HepG2 (cell line): ENCODE measurements around the gene EEF1E1. TPM values are rescaled to one million over a fixed set of nuclear protein-coding genes. Genes with fewer than 3 reads are reported as not detected.

Experiments used
- ATAC-seq: fragments of 200-7000 bp; cut with Tn5 transposase; 3 replicates; pipeline ENCODE4 v1.9.1; 2020; ENCODE audit warnings: mild to moderate bottlenecking, moderate library complexity
- BruUV-seq: library from RNA; stranded (reverse); fragments of 400-500 nt; replicated peaks from 2 replicates; lab custom pipeline; 2021; lab: Mats Ljungman, UMichigan
- CTCF ChIA-PET: fragments of 300-600 bp; formaldehyde crosslinking; extraction: SDS; loops from one replicate; lab custom pipeline; 2021; ENCODE audit warnings: low total read pairs, inconsistent platforms, low intra/inter-chr PET ratio; lab: Yijun Ruan, JAX
- POLR2A ChIA-PET: fragments of 350-600 bp; sonication (Branson Sonifier 250); formaldehyde crosslinking; loops from one replicate; lab custom pipeline; 2020; ENCODE audit warnings: antibody characterized with exemption, inconsistent platforms; lab: Yijun Ruan, JAX
- DNase-seq: peaks from one replicate; pipeline ENCODE4 v3.0.0-alpha.2; 2015; ENCODE audit warnings: low spot score
- FAIRE-seq: peaks from 3 replicates; lab custom pipeline; 2011; peaks lifted over from hg19 to GRCh38; lab: Jason Lieb, UNC
- H2AFZ ChIP-seq: one replicate; pipeline ENCODE4 v1.6.1; 2011; ENCODE audit warnings: low read length, inconsistent platforms
- H3K27ac ChIP-seq: fragments of 300-600 bp; 3 replicates; pipeline ENCODE4 v1.8.0; 2011; ENCODE audit warnings: mixed run types, mild to moderate bottlenecking, mixed read lengths, low read length, inconsistent platforms; ENCODE audit not compliant: insufficient read depth; ENCODE audit errors: extremely low read length
- H3K27me3 ChIP-seq, 2 experiments: fragments of 200-600 bp in 1 of 2; 2 replicates in 1 of 2; 3 replicates in 1 of 2; pipeline versions ENCODE4 v1.6.0 to v1.8.0; 2011; ENCODE audit warnings: low read length in 2 of 2, mild to moderate bottlenecking in 2 of 2, moderate library complexity in 2 of 2, inconsistent platforms in 1 of 2; ENCODE audit not compliant: insufficient read depth in 2 of 2, control insufficient read depth in 1 of 2
- H3K36me3 ChIP-seq, 2 experiments: fragments of 200-600 bp in 1 of 2; replicated peaks in 1 of 2; 2 replicates in 1 of 2; 3 replicates in 1 of 2; pipeline versions ENCODE4 v1.5.1 to v1.8.0; 2011; ENCODE audit warnings: low read length in 2 of 2, inconsistent platforms in 1 of 2; ENCODE audit not compliant: insufficient read depth in 2 of 2, control insufficient read depth in 1 of 2
- H3K4me1 ChIP-seq: 2 replicates; pipeline ENCODE4 v1.5.1; 2012; ENCODE audit warnings: low read length, inconsistent platforms; ENCODE audit not compliant: insufficient read depth
- H3K4me2 ChIP-seq: 2 replicates; pipeline ENCODE4 v1.6.0; 2011; ENCODE audit warnings: low read depth, low read length, inconsistent platforms
- H3K4me3 ChIP-seq, 3 experiments: fragments of 200-600 bp in 1 of 3; sonication (generic), shearing (Covaris generic) in 1 of 3; replicated peaks in 1 of 3; 2 replicates each; pipeline ENCODE4 v1.5.1; 2011 to 2016; ENCODE audit warnings: low read length in 3 of 3, inconsistent platforms in 2 of 3, low read depth in 2 of 3, mild to moderate bottlenecking in 2 of 3, control low read depth in 1 of 3, mixed read lengths in 1 of 3; ENCODE audit not compliant: insufficient read depth in 1 of 3
- H3K79me2 ChIP-seq: one replicate; pipeline ENCODE4 v1.6.1; 2011; ENCODE audit warnings: low read length, inconsistent platforms; ENCODE audit not compliant: insufficient read depth
- H3K9ac ChIP-seq: 2 replicates; pipeline ENCODE4 v1.6.0; 2011; ENCODE audit warnings: mild to moderate bottlenecking, low read depth, low read length, inconsistent platforms; ENCODE audit not compliant: insufficient read depth
- H3K9me3 ChIP-seq: 2 replicates; pipeline ENCODE4 v1.5.1; 2012; ENCODE audit warnings: mild to moderate bottlenecking, low read length
- H4K20me1 ChIP-seq: 2 replicates; pipeline ENCODE4 v1.6.0; 2011; ENCODE audit warnings: inconsistent platforms, mild to moderate bottlenecking, low read length, moderate library complexity; ENCODE audit not compliant: insufficient read depth
- FOXK1 ChIP-seq: sonication (generic); formaldehyde crosslinking; IDR thresholded peaks from 2 replicates; pipeline ENCODE4 v1.4.0; 2020; ENCODE audit warnings: low read depth, missing genetic modification reagents, borderline replicate concordance
- MEF2D ChIP-seq: sonication (generic); formaldehyde crosslinking; IDR thresholded peaks from 2 replicates; pipeline ENCODE4 v1.5.1; 2020; ENCODE audit warnings: mild to moderate bottlenecking, missing genetic modification reagents
- MTF2 ChIP-seq: sonication (generic); formaldehyde crosslinking; IDR thresholded peaks from 2 replicates; pipeline ENCODE4 v1.5.0; 2020; ENCODE audit warnings: missing genetic modification reagents, borderline replicate concordance
- PTBP1 ChIP-seq: fragments of 200-400 bp; formaldehyde crosslinking; IDR thresholded peaks from 2 replicates; pipeline ENCODE4 v1.6.1; 2018; ENCODE audit warnings: low read length, low read depth; ENCODE audit not compliant: poor library complexity, severe bottlenecking
- ZBTB7B ChIP-seq: sonication (generic); formaldehyde crosslinking; IDR thresholded peaks from 2 replicates; pipeline ENCODE4 v1.4.0; 2020; ENCODE audit warnings: missing genetic modification reagents
- ZFAT ChIP-seq: sonication (generic); formaldehyde crosslinking; conservative IDR thresholded peaks from 2 replicates; pipeline ENCODE4 v1.8.1; 2023; ENCODE audit warnings: missing genetic modification reagents, inconsistent platforms
- ZNF569 ChIP-seq: sonication (generic); formaldehyde crosslinking; IDR thresholded peaks from 2 replicates; pipeline ENCODE4 v1.5.0; 2020; ENCODE audit warnings: mild to moderate bottlenecking, missing genetic modification reagents, moderate library complexity, borderline replicate concordance
- ZSCAN20 ChIP-seq: sonication (generic); formaldehyde crosslinking; IDR thresholded peaks from 2 replicates; pipeline ENCODE4 v1.4.0; 2020; ENCODE audit warnings: missing genetic modification reagents, mild to moderate bottlenecking, borderline replicate concordance
- WGBS: methylation state at CpG from one replicate; pipeline ENCODE4 v1.1.6; 2017; ENCODE audit warnings: low lambda C conversion rate; 5-methylcytosine and 5-hydroxymethylcytosine counted together
- in situ Hi-C: cut with HindIII; loops from 2 replicates; pipeline ENCODE4 v1.10.0; 2017; ENCODE audit warnings: low pct_unique_long_range_greater_than_20kb; ENCODE audit not compliant: extremely low pct_ligation_motif_present
- intact Hi-C: fragments of 100-400 bp; cut with micrococcal nuclease; formaldehyde crosslinking; loops from one replicate; pipeline ENCODE4 v1.10.0; 2022; ENCODE audit not compliant: unreplicated experiment
- polyA plus RNA-seq, 8 experiments: library from polyadenylated mRNA; depleted of rRNA in 3 of 8; stranded (reverse) in 7 of 8; unstranded in 1 of 8; fragments of >200 nt; fragmentation: Illumina TruSeq in 4 of 8; extraction: Trizol in 4 of 8; gene quantifications; 2 replicates each; pipeline versions ENCODE4 v1.2.1 to v1.2.3, GENCODE V29; 2011 to 2016; ENCODE audit warnings: low read depth in 4 of 8, missing spikeins in 1 of 8, mixed read lengths in 1 of 8; ENCODE audit not compliant: insufficient read depth in 1 of 8
- total RNA-seq, 5 experiments: library from RNA; depleted of rRNA; stranded (reverse); fragments of >200 nt; fragmentation: Illumina TruSeq; extraction: Trizol; gene quantifications; 2 replicates each; pipeline ENCODE4 v1.2.3, GENCODE V29; 2016; ENCODE audit warnings: low read depth in 1 of 5
- TF ChIP-seq, protein P1 (sequence below): sonication (generic); formaldehyde crosslinking; IDR thresholded peaks from 2 replicates; pipeline ENCODE4 v1.9.0; 2021; ENCODE audit warnings: mild to moderate bottlenecking, missing genetic modification reagents

EEF1E1 gene
- total and polyA plus RNA-seq, 2 of the 13 experiments (the other 11 are each of a cell fraction or from before 2014, with no cell fraction given) = 128 to 188 TPM

DNA sequence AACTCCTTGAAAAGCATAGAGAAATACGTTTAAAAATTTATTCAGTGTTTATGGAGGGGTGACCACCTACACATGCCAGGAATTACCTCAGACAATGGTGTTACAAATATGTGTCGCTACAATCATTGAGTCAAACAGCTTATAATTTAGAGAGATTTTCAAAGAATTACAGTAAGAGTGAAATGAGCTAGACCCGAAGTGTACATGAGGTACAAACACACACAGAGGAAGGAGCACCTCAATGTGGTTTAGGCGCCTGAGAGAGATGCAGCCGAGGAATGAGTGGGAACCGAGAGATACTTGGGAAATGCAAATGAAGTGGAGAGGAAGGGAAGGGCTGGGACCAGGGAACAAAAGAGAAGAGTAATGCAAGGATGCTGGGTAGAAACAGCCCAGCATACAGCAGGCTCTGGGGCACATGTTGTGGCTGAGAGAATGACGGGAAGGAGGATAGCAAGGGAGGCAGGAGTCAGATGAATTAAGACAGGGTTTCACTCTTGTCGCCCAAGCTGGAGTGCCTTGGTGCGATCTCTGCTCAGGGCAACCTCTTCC lies 15.5 kb downstream of the EEF1E1 start:
- peaks cover 46% of the 10 kb centered on the region for H3K4me1 ChIP-seq

More for the DNA sequence above, 15.5 kb downstream of the EEF1E1 start:
- no peak overlapping the region for H2AFZ ChIP-seq
- no peaks in the 10 kb centered on the region for H3K9me3 ChIP-seq
- H3K9ac ChIP-seq = no peak overlapping the region
- ChIA-PET CTCF (no interaction called here), POLR2A (interaction anchor here (1.5 to 3.3 kb wide), 2 partner anchors 16 to 23 kb away, joined by 7 to 40 read pairs; partner anchors contain the start of genes BLOC1S5 and EEF1E1)
- no peak overlapping the region for H3K4me2 ChIP-seq
- no TSS peak for BruUV-seq
- peaks cover 23 to 50% of the 10 kb centered on the region in 2 experiments for H3K36me3 ChIP-seq
- FAIRE-seq = no peak
- H4K20me1 ChIP-seq = no peaks in the 10 kb centered on the region
- TF ChIP-seq ZBTB7B (CRISPR knock-in tag) = no peak
- no peak for TF ChIP-seq FOXK1 (CRISPR knock-in tag)
- TF ChIP-seq PTBP1 = no peak
- no peak for TF ChIP-seq ZFAT (CRISPR knock-in tag)
- TF ChIP-seq ZNF569 (CRISPR knock-in tag) = no peak
- TF ChIP-seq ZSCAN20 (CRISPR knock-in tag) = no peak
- no peak for TF ChIP-seq MTF2 (CRISPR knock-in tag)
- TF ChIP-seq, protein P1, sequence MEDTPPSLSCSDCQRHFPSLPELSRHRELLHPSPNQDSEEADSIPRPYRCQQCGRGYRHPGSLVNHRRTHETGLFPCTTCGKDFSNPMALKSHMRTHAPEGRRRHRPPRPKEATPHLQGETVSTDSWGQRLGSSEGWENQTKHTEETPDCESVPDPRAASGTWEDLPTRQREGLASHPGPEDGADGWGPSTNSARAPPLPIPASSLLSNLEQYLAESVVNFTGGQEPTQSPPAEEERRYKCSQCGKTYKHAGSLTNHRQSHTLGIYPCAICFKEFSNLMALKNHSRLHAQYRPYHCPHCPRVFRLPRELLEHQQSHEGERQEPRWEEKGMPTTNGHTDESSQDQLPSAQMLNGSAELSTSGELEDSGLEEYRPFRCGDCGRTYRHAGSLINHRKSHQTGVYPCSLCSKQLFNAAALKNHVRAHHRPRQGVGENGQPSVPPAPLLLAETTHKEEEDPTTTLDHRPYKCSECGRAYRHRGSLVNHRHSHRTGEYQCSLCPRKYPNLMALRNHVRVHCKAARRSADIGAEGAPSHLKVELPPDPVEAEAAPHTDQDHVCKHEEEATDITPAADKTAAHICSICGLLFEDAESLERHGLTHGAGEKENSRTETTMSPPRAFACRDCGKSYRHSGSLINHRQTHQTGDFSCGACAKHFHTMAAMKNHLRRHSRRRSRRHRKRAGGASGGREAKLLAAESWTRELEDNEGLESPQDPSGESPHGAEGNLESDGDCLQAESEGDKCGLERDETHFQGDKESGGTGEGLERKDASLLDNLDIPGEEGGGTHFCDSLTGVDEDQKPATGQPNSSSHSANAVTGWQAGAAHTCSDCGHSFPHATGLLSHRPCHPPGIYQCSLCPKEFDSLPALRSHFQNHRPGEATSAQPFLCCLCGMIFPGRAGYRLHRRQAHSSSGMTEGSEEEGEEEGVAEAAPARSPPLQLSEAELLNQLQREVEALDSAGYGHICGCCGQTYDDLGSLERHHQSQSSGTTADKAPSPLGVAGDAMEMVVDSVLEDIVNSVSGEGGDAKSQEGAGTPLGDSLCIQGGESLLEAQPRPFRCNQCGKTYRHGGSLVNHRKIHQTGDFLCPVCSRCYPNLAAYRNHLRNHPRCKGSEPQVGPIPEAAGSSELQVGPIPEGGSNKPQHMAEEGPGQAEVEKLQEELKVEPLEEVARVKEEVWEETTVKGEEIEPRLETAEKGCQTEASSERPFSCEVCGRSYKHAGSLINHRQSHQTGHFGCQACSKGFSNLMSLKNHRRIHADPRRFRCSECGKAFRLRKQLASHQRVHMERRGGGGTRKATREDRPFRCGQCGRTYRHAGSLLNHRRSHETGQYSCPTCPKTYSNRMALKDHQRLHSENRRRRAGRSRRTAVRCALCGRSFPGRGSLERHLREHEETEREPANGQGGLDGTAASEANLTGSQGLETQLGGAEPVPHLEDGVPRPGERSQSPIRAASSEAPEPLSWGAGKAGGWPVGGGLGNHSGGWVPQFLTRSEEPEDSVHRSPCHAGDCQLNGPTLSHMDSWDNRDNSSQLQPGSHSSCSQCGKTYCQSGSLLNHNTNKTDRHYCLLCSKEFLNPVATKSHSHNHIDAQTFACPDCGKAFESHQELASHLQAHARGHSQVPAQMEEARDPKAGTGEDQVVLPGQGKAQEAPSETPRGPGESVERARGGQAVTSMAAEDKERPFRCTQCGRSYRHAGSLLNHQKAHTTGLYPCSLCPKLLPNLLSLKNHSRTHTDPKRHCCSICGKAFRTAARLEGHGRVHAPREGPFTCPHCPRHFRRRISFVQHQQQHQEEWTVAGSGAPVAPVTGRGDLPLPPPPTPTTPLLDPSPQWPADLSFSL (CRISPR knock-in tag) = no peak
- TF ChIP-seq MEF2D = no peak
- no peak for ATAC-seq
- H3K4me3 ChIP-seq = no peak overlapping the region
- WGBS = 95% methylated on average over 9 of the region's 9 CpGs
- in situ Hi-C loops = no loop called here
- H3K27me3 ChIP-seq = no peaks in the 10 kb centered on the region
- intact Hi-C loops = no loop called here
- DNase-seq = no peak
- peak overlapping the region; percentile 85 for H3K27ac ChIP-seq
- H3K79me2 ChIP-seq = peaks cover 20% of the 10 kb centered on the region
